IMR-90 (cell line): ENCODE results near the gene GABBR2. TPM values are rescaled to one million over a fixed set of nuclear protein-coding genes. Genes with fewer than 3 reads are reported as not detected.

Experiments
- ATAC-seq: fragments of 200-7000 bp; cut with Tn5 transposase; 2 replicates; pipeline ENCODE4 v1.9.1; 2020; ENCODE audit warnings: low read depth, mild to moderate bottlenecking, moderate library complexity
- BruUV-seq: library from RNA; stranded (reverse); fragments of 400-500 nt; replicated peaks from 2 replicates; lab custom pipeline; 2021; lab: Mats Ljungman, UMichigan
- CTCF ChIA-PET: fragments of 300-600 bp; formaldehyde crosslinking; extraction: SDS; loops from one replicate; lab custom pipeline; 2021; ENCODE audit warnings: antibody characterized with exemption; lab: Yijun Ruan, JAX
- POLR2A ChIA-PET: fragments of 300-600 bp; sonication (Branson Sonifier 250); formaldehyde crosslinking; loops from one replicate; lab custom pipeline; 2022; ENCODE audit warnings: antibody characterized with exemption; ENCODE audit not compliant: unreplicated experiment; lab: Charles Lee
- DNase-seq: peaks from one replicate; pipeline ENCODE4 v3.0.0; 2013
- H2AFZ ChIP-seq: replicated peaks from 2 replicates; pipeline ENCODE3; 2013; ENCODE audit warnings: low read length, mild to moderate bottlenecking; ENCODE audit not compliant: poor library complexity
- H2AK5ac ChIP-seq: 2 replicates; pipeline ENCODE4 v1.6.1; 2013; ENCODE audit warnings: low read depth, low read length, inconsistent platforms
- H2AK9ac ChIP-seq: replicated peaks from 2 replicates; pipeline ENCODE3; 2013; ENCODE audit warnings: mild to moderate bottlenecking, low read depth, low read length, moderate library complexity; ENCODE audit not compliant: poor library complexity
- H2BK120ac ChIP-seq: 2 replicates; pipeline ENCODE4 v1.6.1; 2013; ENCODE audit warnings: low read depth, low read length, inconsistent platforms
- H2BK15ac ChIP-seq: 3 replicates; pipeline ENCODE4 v1.6.1; 2013; ENCODE audit warnings: low read depth, low read length, inconsistent platforms
- H2BK20ac ChIP-seq: 2 replicates; pipeline ENCODE4 v1.6.1; 2013; ENCODE audit warnings: low read depth, mild to moderate bottlenecking, inconsistent platforms, low read length, moderate library complexity
- H2BK5ac ChIP-seq: 2 replicates; pipeline ENCODE4 v1.6.1; 2013; ENCODE audit warnings: mild to moderate bottlenecking, low read depth, low read length, inconsistent platforms; ENCODE audit not compliant: poor library complexity, severe bottlenecking
- H3K14ac ChIP-seq: replicated peaks from 2 replicates; pipeline ENCODE4 v1.6.1; 2013; ENCODE audit warnings: low read depth, low read length, inconsistent platforms
- H3K18ac ChIP-seq: 2 replicates; pipeline ENCODE4 v1.6.1; 2013; ENCODE audit warnings: low read depth, low read length, control low read depth
- H3K23ac ChIP-seq: 2 replicates; pipeline ENCODE4 v1.6.1; 2013; ENCODE audit warnings: low read depth, low read length, inconsistent platforms
- H3K27ac ChIP-seq: 2 replicates; pipeline ENCODE4 v1.5.1; 2013; ENCODE audit warnings: mild to moderate bottlenecking, control low read depth, low read length; ENCODE audit not compliant: insufficient read depth
- H3K27me3 ChIP-seq: 2 replicates; pipeline ENCODE4 v1.6.1; 2013; ENCODE audit warnings: low read length; ENCODE audit not compliant: control insufficient read depth, insufficient read depth
- H3K36me3 ChIP-seq: 2 replicates; pipeline ENCODE4 v1.6.1; 2013; ENCODE audit warnings: low read length, mixed read lengths; ENCODE audit not compliant: control insufficient read depth, insufficient read depth
- H3K4ac ChIP-seq: 2 replicates; pipeline ENCODE4 v1.6.1; 2013; ENCODE audit warnings: low read depth, low read length, inconsistent platforms
- H3K4me1 ChIP-seq: 2 replicates; pipeline ENCODE4 v1.6.1; 2013; ENCODE audit warnings: low read length, mixed read lengths; ENCODE audit not compliant: control insufficient read depth, insufficient read depth
- H3K4me2 ChIP-seq: 2 replicates; pipeline ENCODE4 v1.6.1; 2013; ENCODE audit warnings: low read depth, mild to moderate bottlenecking, control low read depth, low read length, moderate library complexity
- H3K4me3 ChIP-seq: 2 replicates; pipeline ENCODE4 v1.5.1; 2013; ENCODE audit warnings: low read depth, mild to moderate bottlenecking, control low read depth, low read length, moderate library complexity; ENCODE audit not compliant: insufficient read depth
- H3K56ac ChIP-seq: 2 replicates; pipeline ENCODE4 v1.6.1; 2013; ENCODE audit warnings: low read length, inconsistent platforms; ENCODE audit not compliant: insufficient read depth; ENCODE audit errors: extremely low read depth
- H3K79me1 ChIP-seq, 2 experiments: 2 replicates each; pipeline ENCODE4 v1.6.1; 2013; ENCODE audit warnings: low read length in 2 of 2, inconsistent platforms in 1 of 2, low read depth in 1 of 2
- H3K9ac ChIP-seq: 2 replicates; pipeline ENCODE4 v1.6.1; 2013; ENCODE audit warnings: low read depth, low read length, control low read depth
- H3K9me1 ChIP-seq: 2 replicates; pipeline ENCODE4 v1.6.1; 2013; ENCODE audit warnings: low read length, inconsistent platforms; ENCODE audit not compliant: insufficient read depth
- H3K9me3 ChIP-seq: 2 replicates; pipeline ENCODE4 v1.6.1; 2013; ENCODE audit warnings: low read length; ENCODE audit not compliant: control insufficient read depth, insufficient read depth
- H4K20me1 ChIP-seq: 2 replicates; pipeline ENCODE4 v1.6.1; 2013; ENCODE audit warnings: low read length, inconsistent platforms; ENCODE audit not compliant: insufficient read depth
- H4K5ac ChIP-seq: 2 replicates; pipeline ENCODE4 v1.6.1; 2013; ENCODE audit warnings: mild to moderate bottlenecking, low read depth, low read length, control low read depth
- H4K8ac ChIP-seq, 2 experiments: 2 replicates each; pipeline ENCODE4 v1.6.1; 2013; ENCODE audit warnings: low read depth in 2 of 2, low read length in 2 of 2, control low read depth in 1 of 2, inconsistent platforms in 1 of 2
- H4K91ac ChIP-seq: 2 replicates; pipeline ENCODE4 v1.6.1; 2013; ENCODE audit warnings: low read depth, low read length, inconsistent platforms; ENCODE audit not compliant: insufficient read depth
- BHLHE40 ChIP-seq: fragments of 150-350 bp; IDR thresholded peaks from 2 replicates; pipeline ENCODE4 v1.6.1; 2016; ENCODE audit warnings: mild to moderate bottlenecking, low read depth, low read length
- CEBPB ChIP-seq: IDR thresholded peaks from 2 replicates; pipeline ENCODE4 v1.6.1; 2012; ENCODE audit warnings: low read depth, low read length, improper control_type of control experiment
- CHD1 ChIP-seq: IDR thresholded peaks from 2 replicates; pipeline ENCODE4 v1.6.1; 2012; ENCODE audit warnings: low read depth, low read length, improper control_type of control experiment
- CTCF ChIP-seq: conservative IDR thresholded peaks from 2 replicates; pipeline ENCODE4 v1.5.1; 2012; ENCODE audit warnings: mild to moderate bottlenecking, low read depth, low read length, improper control_type of control experiment
- FOS ChIP-seq: fragments of 150-350 bp; IDR thresholded peaks from 2 replicates; pipeline ENCODE4 v1.6.1; 2016; ENCODE audit warnings: low read depth, low read length
- MAFK ChIP-seq: IDR thresholded peaks from 2 replicates; pipeline ENCODE4 v1.6.1; 2012; ENCODE audit warnings: low read depth, low read length, improper control_type of control experiment
- MAZ ChIP-seq: IDR thresholded peaks from 2 replicates; pipeline ENCODE4 v1.6.1; 2012; ENCODE audit warnings: low read depth, mild to moderate bottlenecking, low read length, improper control_type of control experiment, moderate library complexity, borderline replicate concordance
- MXI1 ChIP-seq: IDR thresholded peaks from 2 replicates; pipeline ENCODE4 v1.6.1; 2012; ENCODE audit warnings: low read depth, mild to moderate bottlenecking, low read length, moderate library complexity, borderline replicate concordance
- NFE2L2 ChIP-seq: fragments of 150-350 bp; IDR thresholded peaks from 2 replicates; pipeline ENCODE4 v1.6.1; 2016; ENCODE audit warnings: low read depth, mild to moderate bottlenecking, low read length
- POLR2A ChIP-seq: IDR thresholded peaks from 2 replicates; pipeline ENCODE4 v1.6.1; 2012; ENCODE audit warnings: mild to moderate bottlenecking, low read depth, low read length
- RAD21 ChIP-seq: IDR thresholded peaks from 2 replicates; pipeline ENCODE4 v1.6.1; 2012; ENCODE audit warnings: low read length, improper control_type of control experiment
- RCOR1 ChIP-seq: IDR thresholded peaks from 2 replicates; pipeline ENCODE4 v1.6.1; 2012; ENCODE audit warnings: mild to moderate bottlenecking, low read length, improper control_type of control experiment; ENCODE audit not compliant: insufficient replicate concordance
- RFX5 ChIP-seq: IDR thresholded peaks from 2 replicates; pipeline ENCODE4 v1.8.0; 2012; ENCODE audit warnings: low read depth, mild to moderate bottlenecking, low read length, moderate library complexity
- SMC3 ChIP-seq: fragments of 150-350 bp; IDR thresholded peaks from 2 replicates; pipeline ENCODE4 v1.6.1; 2016; ENCODE audit warnings: low read depth, mild to moderate bottlenecking, antibody characterized with exemption, low read length, moderate library complexity
- WGBS, 2 experiments: methylation state at CpG; one replicate each; pipeline versions ENCODE4 v1.1.5 to v1.1.7; 2013; ENCODE audit warnings: missing lambda C conversion rate in 2 of 2; ENCODE audit not compliant: insufficient read length in 1 of 2; ENCODE audit errors: extremely low coverage in 2 of 2; 5-methylcytosine and 5-hydroxymethylcytosine counted together
- dilution Hi-C: fragments of 300-500 bp; cut with HindIII; formaldehyde crosslinking; loops from one replicate; pipeline ENCODE4 v1.14.3; 2018; ENCODE audit warnings: low sequenced_read_pairs; ENCODE audit not compliant: unreplicated experiment
- in situ Hi-C: fragments of 300-500 bp; cut with MboI; formaldehyde crosslinking; loops from 3 replicates; pipeline ENCODE4 v1.14.3; 2019; ENCODE audit warnings: low sequenced_read_pairs, inconsistent platforms, mixed read lengths
- intact Hi-C: fragments of 100-400 bp; cut with micrococcal nuclease; formaldehyde crosslinking; loops from 2 replicates; pipeline ENCODE4 v1.10.0; 2022
- polyA plus RNA-seq, 3 experiments: library from polyadenylated mRNA; depleted of rRNA; stranded (reverse); fragments of >200 nt; gene quantifications; 2 replicates each; pipeline ENCODE4 v1.2.3, GENCODE V29; 2012; ENCODE audit warnings: low replicate concordance in 1 of 3
- total RNA-seq: library from RNA; depleted of rRNA; stranded (reverse); fragments of >200 nt; gene quantifications from 2 replicates; pipeline ENCODE4 v1.2.3, GENCODE V29; 2012
- TF ChIP-seq, protein P1 (sequence below): fragments of 150-350 bp; IDR thresholded peaks from 2 replicates; pipeline ENCODE4 v1.6.1; 2017; ENCODE audit warnings: mild to moderate bottlenecking, antibody characterized with exemption, low read length, low read depth
- TF ChIP-seq, protein P2 (sequence below): fragments of 150-350 bp; IDR thresholded peaks from 2 replicates; pipeline ENCODE4 v1.6.1; 2016; ENCODE audit warnings: low read depth, mild to moderate bottlenecking, low read length, moderate library complexity, borderline replicate concordance

The GABBR2 gene
- total and polyA plus RNA-seq, 2 of the 4 experiments (the other 2 are of a cell fraction): 14.2 to 20.3 TPM

- Histone ChIP-seq H4K5ac (no peak overlapping the region), H2BK20ac (no peak overlapping the region), H4K20me1 (no peaks in the 10 kb centered on the region), H3K56ac (no peak overlapping the region), H2AFZ (no peak overlapping the region), H3K79me1 (peaks cover 10 to 38% of the 10 kb centered on the region in 2 experiments; a peak in 3 of 4 replicates), H3K14ac (no peak overlapping the region), H2BK120ac (peak overlapping the region; percentile 54), H3K9me1 (peaks cover 21% of the 10 kb centered on the region), H3K9me3 (no peaks in the 10 kb centered on the region; the same call in 1 of the 2 replicates), H4K91ac (no peak overlapping the region), H3K9ac (no peak overlapping the region), H3K36me3 (no peaks in the 10 kb centered on the region), H3K27me3 (no peaks in the 10 kb centered on the region), H3K18ac (0 out of 2 replicates have a peak overlapping the region, but pooled peaks have one; percentile 26), H3K4me3 (no peak overlapping the region), H3K4me1 (peaks cover 24% of the 10 kb centered on the region), H2AK5ac (peak overlapping the region; percentile 73; the same call in 1 of the 2 replicates), H2AK9ac (no peak overlapping the region), H3K27ac (no peak overlapping the region), H3K4ac (peak overlapping the region; percentile 58; the same call in 1 of the 2 replicates), H3K23ac (0 out of 2 replicates have a peak overlapping the region, but pooled peaks have one; percentile 17), H4K8ac (peak overlapping the region in 1 of 2 experiments; percentile 17; a peak in 1 of 4 replicates), H2BK5ac (no peak overlapping the region), H2BK15ac (no peak overlapping the region), H3K4me2 (no peak overlapping the region)
- POLR2A ChIA-PET: no interaction called here
- WGBS, 2 experiments: no CpG with 5 or more reads among the region's 2 CpGs
- TF ChIP-seq RCOR1 (no peak), RAD21 (no peak), MXI1 (no peak), POLR2A (no peak), RFX5 (no peak), SMC3 (no peak), NFE2L2 (no peak), BHLHE40 (no peak), CTCF (no peak), CEBPB (no peak), FOS (no peak), CHD1 (no peak), MAFK (no peak), MAZ (no peak)
- TF ChIP-seq, protein P1, sequence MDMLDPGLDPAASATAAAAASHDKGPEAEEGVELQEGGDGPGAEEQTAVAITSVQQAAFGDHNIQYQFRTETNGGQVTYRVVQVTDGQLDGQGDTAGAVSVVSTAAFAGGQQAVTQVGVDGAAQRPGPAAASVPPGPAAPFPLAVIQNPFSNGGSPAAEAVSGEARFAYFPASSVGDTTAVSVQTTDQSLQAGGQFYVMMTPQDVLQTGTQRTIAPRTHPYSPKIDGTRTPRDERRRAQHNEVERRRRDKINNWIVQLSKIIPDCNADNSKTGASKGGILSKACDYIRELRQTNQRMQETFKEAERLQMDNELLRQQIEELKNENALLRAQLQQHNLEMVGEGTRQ: no peak
- TF ChIP-seq, protein P2, sequence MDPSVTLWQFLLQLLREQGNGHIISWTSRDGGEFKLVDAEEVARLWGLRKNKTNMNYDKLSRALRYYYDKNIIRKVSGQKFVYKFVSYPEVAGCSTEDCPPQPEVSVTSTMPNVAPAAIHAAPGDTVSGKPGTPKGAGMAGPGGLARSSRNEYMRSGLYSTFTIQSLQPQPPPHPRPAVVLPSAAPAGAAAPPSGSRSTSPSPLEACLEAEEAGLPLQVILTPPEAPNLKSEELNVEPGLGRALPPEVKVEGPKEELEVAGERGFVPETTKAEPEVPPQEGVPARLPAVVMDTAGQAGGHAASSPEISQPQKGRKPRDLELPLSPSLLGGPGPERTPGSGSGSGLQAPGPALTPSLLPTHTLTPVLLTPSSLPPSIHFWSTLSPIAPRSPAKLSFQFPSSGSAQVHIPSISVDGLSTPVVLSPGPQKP: no peak
- ATAC-seq (no peak), DNase-seq (no peak)
- CTCF ChIA-PET: interaction anchor here (0.6 kb wide), 2 partner anchors 26 to 143 kb away, joined by 3 to 4 read pairs; no protein-coding TSS in a partner anchor
- in situ Hi-C loops: no loop called here
- dilution Hi-C loops: no loop called here
- no TSS peak for BruUV-seq
- intact Hi-C loops: no loop called here
These were observed 93.8 kb downstream of the GABBR2 start for GRCh38 chr9:98614941-98615340.
